ENCODE results near the gene MED12L.

Gene MED12L

GRCh38 chr3:151281671-151282324 is 196.3 kb downstream of the MED12L start:
- H3K27ac ChIP-seq (ENCODE audit: insufficient read depth, low read length, poor library complexity, severe bottlenecking) = no peak overlapping the region
- H3K9me3 ChIP-seq (ENCODE audit: control insufficient read depth, low read length) = no peaks in the 10 kb centered on the region
- H3K27me3 ChIP-seq (replicated peaks; ENCODE audit: control insufficient read depth, insufficient read depth, low read length, poor library complexity, severe bottlenecking) = no peaks in the 10 kb centered on the region
- H3K36me3 ChIP-seq (ENCODE audit: control insufficient read depth, insufficient read depth, low read length) = no peaks in the 10 kb centered on the region
- H3K4me1 ChIP-seq (ENCODE audit: control insufficient read depth, insufficient read depth, low read length, poor library complexity, severe bottlenecking) = peaks cover 5% of the 10 kb centered on the region
- DNase-seq = no peak
- no peak overlapping the region for H3K4me3 ChIP-seq (ENCODE audit: insufficient read depth, low read depth, low read length, poor library complexity, severe bottlenecking)

GRCh38 chr3:151282921-151283320 is 197.5 kb downstream of the MED12L start:
- H3K4me3 ChIP-seq (ENCODE audit: insufficient read depth, low read depth, low read length, poor library complexity, severe bottlenecking) = no peak overlapping the region
- H3K27ac ChIP-seq (ENCODE audit: insufficient read depth, low read length, poor library complexity, severe bottlenecking) = no peak overlapping the region

GRCh38 chr3:151283387-151283786 is 197.9 kb downstream of the MED12L start:
- Histone ChIP-seq H3K27ac (ENCODE audit: insufficient read depth, low read length, poor library complexity, severe bottlenecking) (no peak overlapping the region), H3K4me1 (ENCODE audit: control insufficient read depth, insufficient read depth, low read length, poor library complexity, severe bottlenecking) (no peaks in the 10 kb centered on the region), H3K4me3 (ENCODE audit: insufficient read depth, low read depth, low read length, poor library complexity, severe bottlenecking) (no peak overlapping the region), H3K27me3 (replicated peaks; ENCODE audit: control insufficient read depth, insufficient read depth, low read length, poor library complexity, severe bottlenecking) (no peaks in the 10 kb centered on the region), H3K9me3 (ENCODE audit: control insufficient read depth, low read length) (no peaks in the 10 kb centered on the region), H3K36me3 (ENCODE audit: control insufficient read depth, insufficient read depth, low read length) (no peaks in the 10 kb centered on the region)
- DNase-seq = no peak

More at GRCh38 chr3:151282921-151283320, 197.5 kb downstream of the MED12L start:
- H3K36me3 ChIP-seq (ENCODE audit: control insufficient read depth, insufficient read depth, low read length) = no peaks in the 10 kb centered on the region
- no peak for DNase-seq
- no peaks in the 10 kb centered on the region for H3K27me3 ChIP-seq (replicated peaks; ENCODE audit: control insufficient read depth, insufficient read depth, low read length, poor library complexity, severe bottlenecking)
- H3K9me3 ChIP-seq (ENCODE audit: control insufficient read depth, low read length) = no peaks in the 10 kb centered on the region
- H3K4me1 ChIP-seq (ENCODE audit: control insufficient read depth, insufficient read depth, low read length, poor library complexity, severe bottlenecking) = no peaks in the 10 kb centered on the region

GRCh38 chr3:151283907-151284461 is 198.5 kb downstream of the MED12L start:
- DNase-seq = no peak
- Histone ChIP-seq H3K4me3 (ENCODE audit: insufficient read depth, low read depth, low read length, poor library complexity, severe bottlenecking) (no peak overlapping the region), H3K9me3 (ENCODE audit: control insufficient read depth, low read length) (no peaks in the 10 kb centered on the region), H3K27ac (ENCODE audit: insufficient read depth, low read length, poor library complexity, severe bottlenecking) (no peak overlapping the region), H3K27me3 (replicated peaks; ENCODE audit: control insufficient read depth, insufficient read depth, low read length, poor library complexity, severe bottlenecking) (no peaks in the 10 kb centered on the region), H3K4me1 (ENCODE audit: control insufficient read depth, insufficient read depth, low read length, poor library complexity, severe bottlenecking) (no peaks in the 10 kb centered on the region), H3K36me3 (ENCODE audit: control insufficient read depth, insufficient read depth, low read length) (no peaks in the 10 kb centered on the region)

- H3K27ac ChIP-seq (ENCODE audit: insufficient read depth, low read length, poor library complexity, severe bottlenecking) = no peak overlapping the region
- no peaks in the 10 kb centered on the region for H3K36me3 ChIP-seq (ENCODE audit: control insufficient read depth, insufficient read depth, low read length)
- no peaks in the 10 kb centered on the region for H3K4me1 ChIP-seq (ENCODE audit: control insufficient read depth, insufficient read depth, low read length, poor library complexity, severe bottlenecking)
- no peak for DNase-seq
- H3K4me3 ChIP-seq (ENCODE audit: insufficient read depth, low read depth, low read length, poor library complexity, severe bottlenecking) = no peak overlapping the region
- no peaks in the 10 kb centered on the region for H3K27me3 ChIP-seq (replicated peaks; ENCODE audit: control insufficient read depth, insufficient read depth, low read length, poor library complexity, severe bottlenecking)
- no peaks in the 10 kb centered on the region for H3K9me3 ChIP-seq (ENCODE audit: control insufficient read depth, low read length)
Observed at GRCh38 chr3:151285940-151286339, 200.5 kb downstream of the MED12L start.

- DNase-seq = no peak
- H3K27ac ChIP-seq (ENCODE audit: insufficient read depth, low read length, poor library complexity, severe bottlenecking) = no peak overlapping the region
- no peaks in the 10 kb centered on the region for H3K4me1 ChIP-seq (ENCODE audit: control insufficient read depth, insufficient read depth, low read length, poor library complexity, severe bottlenecking)
- H3K4me3 ChIP-seq (ENCODE audit: insufficient read depth, low read depth, low read length, poor library complexity, severe bottlenecking) = no peak overlapping the region
- H3K27me3 ChIP-seq (replicated peaks; ENCODE audit: control insufficient read depth, insufficient read depth, low read length, poor library complexity, severe bottlenecking) = no peaks in the 10 kb centered on the region
- no peaks in the 10 kb centered on the region for H3K9me3 ChIP-seq (ENCODE audit: control insufficient read depth, low read length)
- no peaks in the 10 kb centered on the region for H3K36me3 ChIP-seq (ENCODE audit: control insufficient read depth, insufficient read depth, low read length)
Observed at GRCh38 chr3:151289445-151289844, 204.0 kb downstream of the MED12L start.

- no peak for DNase-seq
- Histone ChIP-seq H3K9me3 (ENCODE audit: control insufficient read depth, low read length) (no peaks in the 10 kb centered on the region), H3K4me3 (ENCODE audit: insufficient read depth, low read depth, low read length, poor library complexity, severe bottlenecking) (no peak overlapping the region), H3K36me3 (ENCODE audit: control insufficient read depth, insufficient read depth, low read length) (no peaks in the 10 kb centered on the region), H3K27ac (ENCODE audit: insufficient read depth, low read length, poor library complexity, severe bottlenecking) (no peak overlapping the region), H3K27me3 (replicated peaks; ENCODE audit: control insufficient read depth, insufficient read depth, low read length, poor library complexity, severe bottlenecking) (no peaks in the 10 kb centered on the region), H3K4me1 (ENCODE audit: control insufficient read depth, insufficient read depth, low read length, poor library complexity, severe bottlenecking) (no peaks in the 10 kb centered on the region)
Observed at GRCh38 chr3:151290673-151291072, 205.2 kb downstream of the MED12L start.

- no peaks in the 10 kb centered on the region for H3K4me1 ChIP-seq (ENCODE audit: control insufficient read depth, insufficient read depth, low read length, poor library complexity, severe bottlenecking)
- H3K9me3 ChIP-seq (ENCODE audit: control insufficient read depth, low read length) = no peaks in the 10 kb centered on the region
- H3K27ac ChIP-seq (ENCODE audit: insufficient read depth, low read length, poor library complexity, severe bottlenecking) = no peak overlapping the region
- DNase-seq = no peak
- no peaks in the 10 kb centered on the region for H3K36me3 ChIP-seq (ENCODE audit: control insufficient read depth, insufficient read depth, low read length)
- no peaks in the 10 kb centered on the region for H3K27me3 ChIP-seq (replicated peaks; ENCODE audit: control insufficient read depth, insufficient read depth, low read length, poor library complexity, severe bottlenecking)
- no peak overlapping the region for H3K4me3 ChIP-seq (ENCODE audit: insufficient read depth, low read depth, low read length, poor library complexity, severe bottlenecking)
Observed at GRCh38 chr3:151293127-151293526, 207.7 kb downstream of the MED12L start.

GRCh38 chr3:151296226-151296625 is 210.8 kb downstream of the MED12L start:
- no peaks in the 10 kb centered on the region for H3K36me3 ChIP-seq (ENCODE audit: control insufficient read depth, insufficient read depth, low read length)
- no peak overlapping the region for H3K27ac ChIP-seq (ENCODE audit: insufficient read depth, low read length, poor library complexity, severe bottlenecking)
- no peaks in the 10 kb centered on the region for H3K9me3 ChIP-seq (ENCODE audit: control insufficient read depth, low read length)
- H3K27me3 ChIP-seq (replicated peaks; ENCODE audit: control insufficient read depth, insufficient read depth, low read length, poor library complexity, severe bottlenecking) = no peaks in the 10 kb centered on the region
- no peaks in the 10 kb centered on the region for H3K4me1 ChIP-seq (ENCODE audit: control insufficient read depth, insufficient read depth, low read length, poor library complexity, severe bottlenecking)
- no peak for DNase-seq
- H3K4me3 ChIP-seq (ENCODE audit: insufficient read depth, low read depth, low read length, poor library complexity, severe bottlenecking) = no peak overlapping the region

GRCh38 chr3:151297429-151297828 is 212.0 kb downstream of the MED12L start:
- no peaks in the 10 kb centered on the region for H3K4me1 ChIP-seq (ENCODE audit: control insufficient read depth, insufficient read depth, low read length, poor library complexity, severe bottlenecking)
- no peak overlapping the region for H3K4me3 ChIP-seq (ENCODE audit: insufficient read depth, low read depth, low read length, poor library complexity, severe bottlenecking)

More at GRCh38 chr3:151297429-151297828, 212.0 kb downstream of the MED12L start:
- DNase-seq = no peak
- no peaks in the 10 kb centered on the region for H3K36me3 ChIP-seq (ENCODE audit: control insufficient read depth, insufficient read depth, low read length)
- no peaks in the 10 kb centered on the region for H3K27me3 ChIP-seq (replicated peaks; ENCODE audit: control insufficient read depth, insufficient read depth, low read length, poor library complexity, severe bottlenecking)
- no peaks in the 10 kb centered on the region for H3K9me3 ChIP-seq (ENCODE audit: control insufficient read depth, low read length)
- H3K27ac ChIP-seq (ENCODE audit: insufficient read depth, low read length, poor library complexity, severe bottlenecking) = no peak overlapping the region
